Gastroesophageal sphincter (tissue), 4 donors: ENCODE data around the gene NHP2. TPM values are rescaled to one million over a fixed set of nuclear protein-coding genes. Genes with fewer than 3 reads are reported as not detected.

Experiments
- ATAC-seq: fragments of 150-250 bp; one replicate; pipeline ENCODE4 v1.9.1; 2016; ENCODE audit warnings: mild to moderate bottlenecking, moderate library complexity
- H3K27ac ChIP-seq, 4 donors: fragments of 200-600 bp; sonication (generic) in 3 of 4; 1 replicate in 3 of 4; 2 replicates in 1 of 4; pipeline ENCODE4 v1.5.1; 2016 to 2019
- H3K27me3 ChIP-seq: fragments of 200-600 bp; sonication (generic); one replicate; pipeline ENCODE4 v1.5.1; 2019
- H3K36me3 ChIP-seq, 2 donors: fragments of 200-600 bp; sonication (generic); one replicate each; pipeline ENCODE4 v1.5.1; 2019; ENCODE audit warnings: control low read depth in 1 of 2
- H3K4me1 ChIP-seq, 3 donors: fragments of 200-600 bp; sonication (generic); 1 replicate in 2 of 3; 2 replicates in 1 of 3; pipeline ENCODE4 v1.5.1; 2016 to 2019; ENCODE audit warnings: control low read depth in 2 of 3
- H3K4me3 ChIP-seq, 2 donors: fragments of 200-600 bp; sonication (generic); one replicate each; pipeline ENCODE4 v1.5.1; 2019; ENCODE audit warnings: mild to moderate bottlenecking in 1 of 2, moderate library complexity in 1 of 2
- H3K9me3 ChIP-seq, 3 donors: fragments of 200-600 bp; sonication (generic); one replicate each; pipeline ENCODE4 v1.5.1; 2017 to 2019; ENCODE audit warnings: control low read depth in 2 of 3
- EP300 ChIP-seq: sonication (generic); formaldehyde crosslinking; IDR thresholded peaks from one replicate; pipeline ENCODE4 v1.6.1; 2017; ENCODE audit warnings: antibody characterized with exemption, mild to moderate bottlenecking
- POLR2A ChIP-seq, 2 donors: fragments of 450-650 bp; IDR thresholded peaks; one replicate each; pipeline ENCODE4 v1.6.1; 2017; ENCODE audit warnings: antibody characterized with exemption in 2 of 2, mild to moderate bottlenecking in 2 of 2, moderate library complexity in 1 of 2
- POLR2AphosphoS5 ChIP-seq: sonication (generic); formaldehyde crosslinking; IDR thresholded peaks from one replicate; pipeline ENCODE4 v1.6.1; 2017; ENCODE audit warnings: antibody characterized with exemption
- WGBS, 2 donors: methylation state at CpG; one replicate each; pipeline ENCODE4 v1.1.5; 2018; ENCODE audit warnings: low coverage in 1 of 2; 5-methylcytosine and 5-hydroxymethylcytosine counted together
- total RNA-seq, 4 donors: library from RNA; depleted of rRNA; stranded (reverse); fragments of >200 nt; gene quantifications; one replicate each; pipeline ENCODE4 v1.1.0, GENCODE V29; 2016
- TF ChIP-seq, protein P1 (sequence below), 4 experiments: fragments of 200-600 bp in 2 of 4; fragments of 450-650 bp in 2 of 4; sonication (generic) in 1 of 4; IDR thresholded peaks; one replicate each; pipeline ENCODE4 v1.5.1; 2017 to 2019; ENCODE audit warnings: antibody characterized with exemption in 4 of 4, mild to moderate bottlenecking in 2 of 4, moderate library complexity in 2 of 4

NHP2 gene
- total RNA-seq, 4 donors from 2014 or later = 192 to 253 (median 218) TPM

DNA sequence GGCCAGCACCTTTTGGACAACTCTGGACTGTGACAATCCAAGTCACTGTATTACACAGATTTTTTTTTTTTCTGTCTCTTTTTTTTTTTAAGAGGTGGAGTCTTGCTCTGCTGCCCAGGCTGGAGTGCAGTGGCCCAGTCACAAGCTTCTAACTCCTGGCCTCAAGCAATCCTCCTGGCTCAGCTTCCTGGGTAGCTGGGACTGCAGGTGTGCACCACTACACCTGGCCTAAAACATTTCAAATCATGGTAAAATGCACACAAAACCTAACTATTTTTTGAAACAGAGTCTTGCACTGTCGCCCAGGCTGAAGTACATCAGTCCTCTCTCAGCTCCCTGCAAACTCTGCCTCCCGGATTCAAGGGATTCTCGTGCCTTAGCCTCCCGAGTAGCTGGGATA, 47.6 kb downstream of the NHP2 start:
- H3K9me3 ChIP-seq = no peaks in the 10 kb centered on the region
- H3K27ac ChIP-seq = no peak overlapping the region
- no peak overlapping the region for H3K4me3 ChIP-seq
- no peak for ATAC-seq
- H3K27me3 ChIP-seq = peaks cover 26% of the 10 kb centered on the region
- H3K36me3 ChIP-seq = no peaks in the 10 kb centered on the region
- no peak for TF ChIP-seq POLR2A (IDR thresholded peaks at IDR 0.05)
- TF ChIP-seq POLR2AphosphoS5 = no peak
- TF ChIP-seq EP300 = no peak
- TF ChIP-seq, protein P1, sequence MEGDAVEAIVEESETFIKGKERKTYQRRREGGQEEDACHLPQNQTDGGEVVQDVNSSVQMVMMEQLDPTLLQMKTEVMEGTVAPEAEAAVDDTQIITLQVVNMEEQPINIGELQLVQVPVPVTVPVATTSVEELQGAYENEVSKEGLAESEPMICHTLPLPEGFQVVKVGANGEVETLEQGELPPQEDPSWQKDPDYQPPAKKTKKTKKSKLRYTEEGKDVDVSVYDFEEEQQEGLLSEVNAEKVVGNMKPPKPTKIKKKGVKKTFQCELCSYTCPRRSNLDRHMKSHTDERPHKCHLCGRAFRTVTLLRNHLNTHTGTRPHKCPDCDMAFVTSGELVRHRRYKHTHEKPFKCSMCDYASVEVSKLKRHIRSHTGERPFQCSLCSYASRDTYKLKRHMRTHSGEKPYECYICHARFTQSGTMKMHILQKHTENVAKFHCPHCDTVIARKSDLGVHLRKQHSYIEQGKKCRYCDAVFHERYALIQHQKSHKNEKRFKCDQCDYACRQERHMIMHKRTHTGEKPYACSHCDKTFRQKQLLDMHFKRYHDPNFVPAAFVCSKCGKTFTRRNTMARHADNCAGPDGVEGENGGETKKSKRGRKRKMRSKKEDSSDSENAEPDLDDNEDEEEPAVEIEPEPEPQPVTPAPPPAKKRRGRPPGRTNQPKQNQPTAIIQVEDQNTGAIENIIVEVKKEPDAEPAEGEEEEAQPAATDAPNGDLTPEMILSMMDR (IDR thresholded peaks at IDR 0.05) = no peak
- H3K4me1 ChIP-seq = no peaks in the 10 kb centered on the region
- WGBS, 2 donors = 43% methylated on average over 2 of the region's 4 CpGs; no CpG with 5 or more reads in 1 of the 2 donors

- no peak overlapping the region for H3K27ac ChIP-seq
- peaks cover 15% of the 10 kb centered on the region for H3K27me3 ChIP-seq
- no peak overlapping the region for H3K4me3 ChIP-seq
- no peak for ATAC-seq
- no peaks in the 10 kb centered on the region for H3K4me1 ChIP-seq
- H3K36me3 ChIP-seq = no peaks in the 10 kb centered on the region
- TF ChIP-seq EP300 (no peak), POLR2AphosphoS5 (no peak), POLR2A (IDR thresholded peaks at IDR 0.05) (no peak)
- TF ChIP-seq, protein P1 (IDR thresholded peaks at IDR 0.05) = no peak
- WGBS, 2 donors = 20 to 55% methylated on average over 2 to 4 of the region's 5 CpGs
- H3K9me3 ChIP-seq = no peaks in the 10 kb centered on the region
Measured at GRCh38 chr5:178104492-178104891, 49.2 kb downstream of the NHP2 start.

DNA sequence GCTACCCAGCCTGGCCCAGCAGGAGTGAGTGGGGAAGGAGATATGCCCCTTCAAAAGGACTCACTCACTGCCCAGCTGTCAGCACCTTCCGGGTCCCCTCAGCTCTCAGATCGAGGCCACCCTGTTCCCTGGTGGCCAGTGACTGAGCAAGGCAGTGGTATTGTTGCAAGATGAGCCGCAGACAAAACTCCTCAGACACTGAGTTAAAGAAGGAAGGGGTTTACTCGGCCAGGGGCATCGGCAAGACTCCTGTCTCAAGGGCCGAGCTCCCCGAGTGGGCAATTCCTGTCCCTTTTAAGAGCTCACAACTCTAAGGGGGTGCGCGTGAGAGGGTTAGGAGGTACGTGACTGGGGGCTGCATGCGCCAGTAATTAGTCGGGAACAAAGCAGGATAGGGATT, 50.1 kb downstream of the NHP2 start:
- TF ChIP-seq POLR2AphosphoS5 (no peak), EP300 (no peak), POLR2A (IDR thresholded peaks at IDR 0.05) (no peak)
- TF ChIP-seq, protein P1 (IDR thresholded peaks at IDR 0.05) = no peak
- no peak overlapping the region for H3K4me3 ChIP-seq
- no peak overlapping the region for H3K27ac ChIP-seq
- no peaks in the 10 kb centered on the region for H3K9me3 ChIP-seq
- no peak for ATAC-seq
- no peaks in the 10 kb centered on the region for H3K4me1 ChIP-seq
- H3K27me3 ChIP-seq = peaks cover 15% of the 10 kb centered on the region
- WGBS, 2 donors = 86 to 96% methylated on average over 4 to 5 of the region's 12 CpGs
- H3K36me3 ChIP-seq = no peaks in the 10 kb centered on the region

Other genes with a start within 250 kb of the NHP2 start
- not detected for gene PROP1, start 157.6 kb downstream of the NHP2 start, total RNA-seq
- 1 to 10 TPM; 1.2 to 4.8 (median 1.3) TPM for gene N4BP3, start 40.4 kb downstream of the NHP2 start, total RNA-seq
- gene RMND5B, start 22.9 kb downstream of the NHP2 start, total RNA-seq = 10 to 100 TPM; 34.6 to 56.6 (median 41.7) TPM
- not detected for gene GMCL2, start 33.5 kb upstream of the NHP2 start, total RNA-seq
- gene HNRNPAB, start 50.6 kb upstream of the NHP2 start, total RNA-seq = 100 to 1,000 TPM in 2 of 4 donors, 10 to 100 TPM in 2; 79.9 to 140 (median 106) TPM
- 10 to 100 TPM; 37.3 to 51.2 (median 41.6) TPM for gene PHYKPL, start 78.9 kb upstream of the NHP2 start, total RNA-seq